Stimulated activated memory B cell treated with anti-CD40 and anti-IgM and Interleukin-4, amounts not matched to agents 10 μg/mL and 1 μg/mL and 100 μg/mL, for 72 hours (primary cell): ENCODE data around the gene BPIFB2.

Experiments
- ATAC-seq: fragments of 150-1000 bp; cut with Tn5 transposase; 2 replicates; pipeline ENCODE4 v1.10.0; 2021
- H3K27ac Mint-ChIP-seq: one replicate; pipeline ENCODE4 v1.8.0; 2022; ENCODE audit warnings: mild to moderate bottlenecking, mixed read lengths
- H3K27me3 Mint-ChIP-seq: one replicate; pipeline ENCODE4 v1.8.0; 2022; ENCODE audit warnings: mixed read lengths
- H3K36me3 Mint-ChIP-seq: one replicate; pipeline ENCODE4 v1.8.0; 2022; ENCODE audit warnings: mixed read lengths
- H3K4me1 Mint-ChIP-seq: one replicate; pipeline ENCODE4 v1.8.0; 2022; ENCODE audit warnings: mixed read lengths
- H3K4me3 Mint-ChIP-seq: one replicate; pipeline ENCODE4 v1.8.0; 2022; ENCODE audit warnings: mild to moderate bottlenecking, moderate library complexity, mixed read lengths
- H3K9me3 Mint-ChIP-seq: one replicate; pipeline ENCODE4 v1.8.0; 2022; ENCODE audit warnings: mixed read lengths

Gene BPIFB2

DNA sequence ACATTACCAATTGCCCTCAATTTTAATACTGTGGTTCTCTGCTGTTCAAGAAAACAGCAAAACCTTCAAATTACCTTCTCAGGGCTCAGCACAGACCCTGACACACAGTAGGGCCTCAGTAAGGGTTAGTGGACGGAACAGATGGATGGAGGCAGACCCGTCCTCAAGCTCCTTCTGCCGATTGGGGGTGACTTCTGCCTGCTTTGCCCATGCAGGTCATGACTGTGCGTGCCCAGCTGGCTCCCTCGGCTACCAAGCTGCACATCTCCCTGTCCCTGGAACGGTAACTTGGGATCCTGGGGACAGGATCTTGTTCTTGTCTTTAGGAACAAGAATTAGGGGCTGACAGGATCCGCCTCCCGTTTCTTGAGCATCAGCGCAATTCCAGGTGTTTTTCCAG, 62.2 kb downstream of the BPIFB2 start:
- Mint-ChIP-seq H3K4me1 (no peaks in the 10 kb centered on the region), H3K27me3 (no peaks in the 10 kb centered on the region), H3K9me3 (no peaks in the 10 kb centered on the region), H3K4me3 (no peak overlapping the region), H3K36me3 (no peaks in the 10 kb centered on the region), H3K27ac (no peak overlapping the region)
- ATAC-seq, result no peak

DNA sequence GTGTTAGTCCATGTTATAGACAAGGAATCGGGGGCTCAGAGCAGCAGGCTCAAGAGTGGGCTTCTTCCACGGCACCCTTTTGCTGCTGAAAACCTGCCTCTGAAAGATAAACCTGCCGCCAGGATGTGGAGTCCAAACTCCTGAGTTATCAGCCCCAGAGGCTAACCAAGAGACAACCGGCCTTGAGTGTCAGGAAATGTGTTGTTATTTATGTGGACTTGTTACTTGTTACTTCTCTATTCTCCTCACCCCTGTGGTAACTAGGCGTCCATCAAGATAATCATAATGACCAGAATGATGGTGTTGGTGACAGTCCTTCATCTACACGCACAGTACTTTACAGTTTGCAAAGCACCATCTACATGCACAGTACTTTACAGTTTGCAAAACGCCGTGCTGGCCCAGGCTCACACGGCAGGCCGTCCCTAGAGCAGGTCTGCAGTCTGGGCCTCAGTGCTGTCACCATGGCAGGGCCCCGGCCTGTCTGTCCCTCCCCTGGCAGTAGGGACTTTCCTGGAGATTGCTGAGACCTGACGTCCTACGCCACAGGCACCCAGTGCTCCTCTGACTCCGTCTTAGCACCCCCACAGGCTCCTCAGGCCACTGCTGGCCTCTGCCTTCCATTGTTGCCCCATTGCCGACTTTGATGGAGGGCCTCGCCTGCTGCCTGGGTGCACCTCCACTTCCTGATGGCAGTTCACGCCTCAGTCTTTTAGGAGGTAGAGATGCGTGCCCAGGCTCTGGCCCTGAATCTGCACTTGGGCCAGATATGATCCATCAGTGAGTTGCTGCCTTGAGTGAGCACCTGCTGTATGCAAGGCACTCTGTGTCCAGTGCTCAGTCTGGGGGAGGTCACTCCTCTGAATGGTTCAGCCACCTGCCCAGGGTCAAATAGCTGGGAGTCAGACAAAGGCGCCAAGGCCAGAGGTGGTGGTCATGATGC, 62.9 kb downstream of the BPIFB2 start:
- Mint-ChIP-seq H3K4me1 (no peaks in the 10 kb centered on the region), H3K9me3 (no peaks in the 10 kb centered on the region), H3K4me3 (no peak overlapping the region), H3K36me3 (no peaks in the 10 kb centered on the region), H3K27ac (no peak overlapping the region), H3K27me3 (no peaks in the 10 kb centered on the region)
- ATAC-seq, result no peak

- Mint-ChIP-seq H3K9me3 (no peaks in the 10 kb centered on the region), H3K4me1 (no peaks in the 10 kb centered on the region), H3K27ac (no peak overlapping the region), H3K27me3 (no peaks in the 10 kb centered on the region), H3K4me3 (no peak overlapping the region), H3K36me3 (no peaks in the 10 kb centered on the region)
- ATAC-seq, result no peak
Measured at GRCh38 chr20:33071198-33071597, 63.7 kb downstream of the BPIFB2 start.

GRCh38 chr20:33072362-33072761, 64.9 kb downstream of the BPIFB2 start:
- no peak for ATAC-seq
- no peaks in the 10 kb centered on the region for H3K9me3 Mint-ChIP-seq
- no peak overlapping the region for H3K4me3 Mint-ChIP-seq
- H3K27ac Mint-ChIP-seq, result no peak overlapping the region
- no peaks in the 10 kb centered on the region for H3K4me1 Mint-ChIP-seq
- H3K27me3 Mint-ChIP-seq, result no peaks in the 10 kb centered on the region
- no peaks in the 10 kb centered on the region for H3K36me3 Mint-ChIP-seq

- H3K4me1 Mint-ChIP-seq, result no peaks in the 10 kb centered on the region
- no peak overlapping the region for H3K4me3 Mint-ChIP-seq
- peaks cover 4% of the 10 kb centered on the region for H3K27me3 Mint-ChIP-seq
- H3K9me3 Mint-ChIP-seq, result no peaks in the 10 kb centered on the region
- ATAC-seq, result no peak
- H3K36me3 Mint-ChIP-seq, result no peaks in the 10 kb centered on the region
- H3K27ac Mint-ChIP-seq, result no peak overlapping the region
Measured at GRCh38 chr20:33072813-33073212, 65.3 kb downstream of the BPIFB2 start.
